GM13977 (cell line): ENCODE data around the gene CUEDC1.
"Not testable (repeated sequence)": the region's sequence is repeated elsewhere in the genome, so short reads cannot be mapped to it uniquely, and the experiment has no call there.

Source experiments
- DNase-seq: peaks from one replicate; pipeline ENCODE4 v3.0.0; 2012; ENCODE audit warnings: low spot score
- in situ Hi-C: fragments of 300-500 bp; cut with MboI; formaldehyde crosslinking; loops from one replicate; pipeline ENCODE4 v1.12.0; 2022; ENCODE audit warnings: low sequenced_read_pairs, low pct_unique_long_range_greater_than_20kb, mixed read lengths, inconsistent platforms; ENCODE audit not compliant: unreplicated experiment
- TF ChIP-seq, protein P1 (sequence below): IDR thresholded peaks from 2 replicates; pipeline ENCODE4 v1.5.1; 2012; ENCODE audit warnings: mild to moderate bottlenecking, control low read depth; ENCODE audit not compliant: insufficient read depth; ENCODE audit errors: extremely low read depth, missing control alignments

The CUEDC1 gene

DNA sequence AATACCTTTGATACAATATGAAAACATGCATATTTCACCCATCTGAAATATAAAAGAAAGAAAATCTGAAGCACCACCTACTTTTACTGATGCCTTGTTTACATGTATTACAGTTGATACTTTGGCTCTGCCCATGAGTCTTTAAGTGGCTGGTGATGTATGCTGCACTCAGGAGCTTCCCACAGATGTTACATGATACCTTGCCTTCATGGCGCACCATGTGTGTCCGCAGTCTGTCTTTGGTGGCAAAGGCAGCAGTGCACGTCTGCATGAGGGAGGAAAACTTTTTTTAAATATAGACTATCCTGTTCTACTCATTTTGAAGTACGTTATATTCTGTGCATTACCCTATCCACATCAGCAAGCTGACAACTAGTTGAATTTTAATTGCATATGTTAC, 25.3 kb upstream of the CUEDC1 start:
- TF ChIP-seq, protein P1, sequence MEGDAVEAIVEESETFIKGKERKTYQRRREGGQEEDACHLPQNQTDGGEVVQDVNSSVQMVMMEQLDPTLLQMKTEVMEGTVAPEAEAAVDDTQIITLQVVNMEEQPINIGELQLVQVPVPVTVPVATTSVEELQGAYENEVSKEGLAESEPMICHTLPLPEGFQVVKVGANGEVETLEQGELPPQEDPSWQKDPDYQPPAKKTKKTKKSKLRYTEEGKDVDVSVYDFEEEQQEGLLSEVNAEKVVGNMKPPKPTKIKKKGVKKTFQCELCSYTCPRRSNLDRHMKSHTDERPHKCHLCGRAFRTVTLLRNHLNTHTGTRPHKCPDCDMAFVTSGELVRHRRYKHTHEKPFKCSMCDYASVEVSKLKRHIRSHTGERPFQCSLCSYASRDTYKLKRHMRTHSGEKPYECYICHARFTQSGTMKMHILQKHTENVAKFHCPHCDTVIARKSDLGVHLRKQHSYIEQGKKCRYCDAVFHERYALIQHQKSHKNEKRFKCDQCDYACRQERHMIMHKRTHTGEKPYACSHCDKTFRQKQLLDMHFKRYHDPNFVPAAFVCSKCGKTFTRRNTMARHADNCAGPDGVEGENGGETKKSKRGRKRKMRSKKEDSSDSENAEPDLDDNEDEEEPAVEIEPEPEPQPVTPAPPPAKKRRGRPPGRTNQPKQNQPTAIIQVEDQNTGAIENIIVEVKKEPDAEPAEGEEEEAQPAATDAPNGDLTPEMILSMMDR = no peak
- in situ Hi-C loops = no loop called here
- DNase-seq = no peak

DNA sequence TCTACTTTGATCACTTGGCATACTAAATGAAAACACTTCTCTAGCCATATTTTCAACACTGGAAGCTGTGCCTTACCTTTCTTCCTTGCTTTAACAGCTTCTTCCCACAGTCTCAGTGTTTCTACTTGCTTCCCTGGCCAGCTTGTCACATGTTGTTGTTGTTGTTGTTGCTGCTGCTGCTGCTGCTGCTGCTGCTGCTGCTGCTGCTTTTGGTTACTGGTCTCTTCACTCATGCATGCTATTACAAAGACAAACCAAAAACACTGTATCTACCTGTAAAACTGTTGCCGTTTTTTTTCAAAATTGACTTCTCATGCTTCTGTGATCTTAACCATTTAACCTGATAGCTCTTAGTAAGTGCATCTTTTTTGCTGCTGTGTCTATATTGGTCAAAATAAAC, 23.9 kb upstream of the CUEDC1 start:
- in situ Hi-C loops = no loop called here
- TF ChIP-seq, protein P1 = no peak
- no peak for DNase-seq

- in situ Hi-C loops = no loop called here
- DNase-seq = no peak
- TF ChIP-seq, protein P1 = no peak
These were observed 21.4 kb upstream of the CUEDC1 start for GRCh38 chr17:57976594-57976993.

GRCh38 chr17:57975044-57975443, 19.8 kb upstream of the CUEDC1 start:
- TF ChIP-seq, protein P1 = no peak
- no peak for DNase-seq
- in situ Hi-C loops = no loop called here

- DNase-seq, in situ Hi-C loops: not testable (repeated sequence)
These were observed 19.0 kb upstream of the CUEDC1 start for GRCh38 chr17:57974053-57974824.

- in situ Hi-C loops = no loop called here
- no peak for DNase-seq
- TF ChIP-seq, protein P1 = no peak
These were observed 16.9 kb upstream of the CUEDC1 start for GRCh38 chr17:57972151-57972550.

DNA sequence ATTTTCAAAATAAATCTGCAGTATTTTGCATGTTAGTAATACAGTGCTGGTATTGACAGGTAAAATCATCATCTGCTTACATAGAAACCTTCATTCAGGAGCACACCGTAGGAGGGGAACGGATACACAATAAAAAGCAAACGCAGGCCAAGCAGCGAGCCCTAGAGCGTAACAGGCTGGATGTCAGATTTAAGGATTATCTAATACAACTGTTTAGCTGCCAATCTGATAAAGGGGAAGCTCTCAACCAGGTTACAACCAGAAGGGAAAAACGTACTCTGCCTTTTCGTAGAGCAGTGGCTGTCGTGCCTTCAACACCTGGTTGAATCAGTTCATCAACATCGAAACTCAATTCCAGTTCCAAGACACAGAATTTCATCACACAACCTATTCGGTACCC, 16.4 kb upstream of the CUEDC1 start:
- in situ Hi-C loops = no loop called here
- TF ChIP-seq, protein P1 = no peak
- DNase-seq = no peak
